RWPE2 (cell line): Measurements from ENCODE around the gene SLC38A8.

ENCODE experiments used
- ATAC-seq: fragments of 200-7000 bp; cut with Tn5 transposase; 3 replicates; pipeline ENCODE4 v1.9.1; 2021; ENCODE audit warnings: low read depth
- DNase-seq: peaks from one replicate; pipeline ENCODE4 v3.0.0-alpha.2; 2020; ENCODE audit warnings: low spot score
- H3K27ac ChIP-seq: fragments of 450-650 bp; 2 replicates; pipeline ENCODE4 v1.5.1; 2017; ENCODE audit warnings: mild to moderate bottlenecking; ENCODE audit not compliant: poor library complexity, severe bottlenecking
- H3K27me3 ChIP-seq: fragments of 250-450 bp; sonication (Bioruptor Pico); 2 replicates; pipeline ENCODE4 v1.5.1; 2021; ENCODE audit warnings: mild to moderate bottlenecking, moderate library complexity; ENCODE audit not compliant: insufficient read depth, poor library complexity, severe bottlenecking
- H3K36me3 ChIP-seq: fragments of 250-450 bp; sonication (Bioruptor Pico); 2 replicates; pipeline ENCODE4 v1.5.1; 2020; ENCODE audit warnings: low read depth, mild to moderate bottlenecking, moderate library complexity
- H3K4me1 ChIP-seq: fragments of 250-450 bp; sonication (Bioruptor Pico); 2 replicates; pipeline ENCODE4 v1.5.1; 2021; ENCODE audit warnings: mild to moderate bottlenecking, moderate library complexity; ENCODE audit not compliant: insufficient read depth, poor library complexity, severe bottlenecking
- H3K4me3 ChIP-seq: fragments of 250-450 bp; sonication (Bioruptor Pico); 2 replicates; pipeline ENCODE4 v1.5.1; 2021; ENCODE audit warnings: mild to moderate bottlenecking, moderate library complexity; ENCODE audit not compliant: severe bottlenecking
- H3K9me3 ChIP-seq: fragments of 250-450 bp; sonication (Bioruptor Pico); 2 replicates; pipeline ENCODE4 v1.5.1; 2021; ENCODE audit warnings: mild to moderate bottlenecking, moderate library complexity; ENCODE audit not compliant: severe bottlenecking
- CTCF ChIP-seq: fragments of 450-650 bp; IDR thresholded peaks from one replicate; pipeline ENCODE4 v1.5.1; 2017; ENCODE audit warnings: mild to moderate bottlenecking, moderate library complexity; ENCODE audit not compliant: poor library complexity, severe bottlenecking

The SLC38A8 gene

GRCh38 chr16:83961591-83961990 lies 81.0 kb downstream of the SLC38A8 start:
- no peaks in the 10 kb centered on the region for H3K4me1 ChIP-seq
- H3K27me3 ChIP-seq, result no peaks in the 10 kb centered on the region
- H3K27ac ChIP-seq, result no peak overlapping the region
- ATAC-seq, result no peak
- no peak for DNase-seq
- no peak for TF ChIP-seq CTCF
- H3K9me3 ChIP-seq, result no peaks in the 10 kb centered on the region
- no peak overlapping the region for H3K4me3 ChIP-seq
- peaks cover 16% of the 10 kb centered on the region for H3K36me3 ChIP-seq

GRCh38 chr16:83960521-83961249 lies 81.9 kb downstream of the SLC38A8 start:
- H3K4me1 ChIP-seq, result no peaks in the 10 kb centered on the region
- TF ChIP-seq CTCF, result no peak
- H3K36me3 ChIP-seq, result peaks cover 16% of the 10 kb centered on the region
- no peak for DNase-seq
- no peaks in the 10 kb centered on the region for H3K9me3 ChIP-seq
- no peak overlapping the region for H3K27ac ChIP-seq
- ATAC-seq, result no peak
- H3K27me3 ChIP-seq, result no peaks in the 10 kb centered on the region
- no peak overlapping the region for H3K4me3 ChIP-seq
